Nephron progenitor cell (in vitro differentiated cells): Measurements from ENCODE around the gene ZDHHC11B.

Experiments used
- DNase-seq: peaks from one replicate; pipeline ENCODE4 v3.0.0; 2021
- H3K27ac Mint-ChIP-seq: 2 replicates; pipeline ENCODE4 v1.8.0; 2021; ENCODE audit warnings: mild to moderate bottlenecking, moderate library complexity, mixed read lengths
- H3K27me3 Mint-ChIP-seq: 2 replicates; pipeline ENCODE4 v1.8.0; 2021; ENCODE audit warnings: mild to moderate bottlenecking, low read depth, mixed read lengths; ENCODE audit not compliant: poor library complexity
- H3K36me3 Mint-ChIP-seq: 2 replicates; pipeline ENCODE4 v1.8.0; 2021; ENCODE audit warnings: low read depth, mixed read lengths
- H3K4me1 Mint-ChIP-seq: 2 replicates; pipeline ENCODE4 v1.8.0; 2021; ENCODE audit warnings: mixed read lengths
- H3K4me3 Mint-ChIP-seq: 2 replicates; pipeline ENCODE4 v1.8.0; 2021; ENCODE audit warnings: mild to moderate bottlenecking, moderate library complexity, mixed read lengths
- H3K9me3 Mint-ChIP-seq: 2 replicates; pipeline ENCODE4 v1.8.0; 2021; ENCODE audit warnings: mild to moderate bottlenecking, moderate library complexity, mixed read lengths
- CTCF ChIP-seq: fragments of 200-600 bp; sonication (generic); IDR thresholded peaks from 2 replicates; pipeline ENCODE4 v1.5.0; 2021; ENCODE audit warnings: antibody characterized with exemption

The ZDHHC11B gene

GRCh38 chr5:670396-671270 is 113.9 kb downstream of the ZDHHC11B start:
- Mint-ChIP-seq H3K4me1 (peaks cover 17% of the 10 kb centered on the region), H3K36me3 (peaks cover 13% of the 10 kb centered on the region), H3K27ac (no peak overlapping the region), H3K4me3 (no peak overlapping the region), H3K9me3 (no peaks in the 10 kb centered on the region), H3K27me3 (peaks cover 6% of the 10 kb centered on the region)
- TF ChIP-seq CTCF = no peak
- no peak for DNase-seq

GRCh38 chr5:669842-670395 is 114.6 kb downstream of the ZDHHC11B start:
- H3K9me3 Mint-ChIP-seq = no peaks in the 10 kb centered on the region
- peaks cover 17% of the 10 kb centered on the region for H3K4me1 Mint-ChIP-seq
- DNase-seq = no peak
- TF ChIP-seq CTCF = no peak
- peaks cover 6% of the 10 kb centered on the region for H3K27me3 Mint-ChIP-seq
- H3K27ac Mint-ChIP-seq = no peak overlapping the region
- peaks cover 13% of the 10 kb centered on the region for H3K36me3 Mint-ChIP-seq
- H3K4me3 Mint-ChIP-seq = no peak overlapping the region

- peak; percentile 65 for TF ChIP-seq CTCF
- Mint-ChIP-seq H3K27me3 (peaks cover 6% of the 10 kb centered on the region), H3K9me3 (no peaks in the 10 kb centered on the region)
These were observed 115.3 kb downstream of the ZDHHC11B start for GRCh38 chr5:669111-669841.

GRCh38 chr5:668283-668995 is 116.1 kb downstream of the ZDHHC11B start:
- Mint-ChIP-seq H3K27me3 (peaks cover 6% of the 10 kb centered on the region), H3K27ac (no peak overlapping the region), H3K4me1 (peaks cover 27% of the 10 kb centered on the region), H3K9me3 (no peaks in the 10 kb centered on the region), H3K4me3 (no peak overlapping the region), H3K36me3 (peaks cover 20% of the 10 kb centered on the region)
- DNase-seq = no peak
- no peak for TF ChIP-seq CTCF

More at GRCh38 chr5:669111-669841, 115.3 kb downstream of the ZDHHC11B start:
- no peak for DNase-seq
- Mint-ChIP-seq H3K36me3 (peaks cover 13% of the 10 kb centered on the region), H3K27ac (no peak overlapping the region), H3K4me3 (no peak overlapping the region), H3K4me1 (peaks cover 22% of the 10 kb centered on the region)

- H3K9me3 Mint-ChIP-seq = no peaks in the 10 kb centered on the region
- H3K36me3 Mint-ChIP-seq = peaks cover 24% of the 10 kb centered on the region
- H3K4me1 Mint-ChIP-seq = peaks cover 16% of the 10 kb centered on the region
- TF ChIP-seq CTCF = no peak
- peak overlapping the region; percentile 59 for H3K27ac Mint-ChIP-seq
- no peak overlapping the region for H3K4me3 Mint-ChIP-seq
- no peaks in the 10 kb centered on the region for H3K27me3 Mint-ChIP-seq
- DNase-seq = no peak
These were observed 117.6 kb downstream of the ZDHHC11B start for GRCh38 chr5:666816-667498.
